DOHH2 (cell line): ENCODE results near the gene PRKAR2B.

Experiments used
- H3F3A ChIP-seq: fragments of 200-600 bp; sonication (generic), shearing (Covaris generic); 2 replicates; pipeline ENCODE4 v1.6.0; 2016; ENCODE audit warnings: antibody characterized with exemption, mild to moderate bottlenecking; ENCODE audit not compliant: control insufficient read depth, insufficient read depth
- H3K27ac ChIP-seq: fragments of 200-600 bp; sonication (generic); 2 replicates; pipeline ENCODE4 v1.5.1; 2014; ENCODE audit warnings: low read depth, mild to moderate bottlenecking, low read length, moderate library complexity
- H3K27me3 ChIP-seq: fragments of 200-600 bp; sonication (generic); 2 replicates; pipeline ENCODE4 v1.6.1; 2014; ENCODE audit warnings: mild to moderate bottlenecking, low read length, mixed read lengths; ENCODE audit not compliant: control insufficient read depth
- H3K36me3 ChIP-seq: fragments of 200-600 bp; sonication (generic); 2 replicates; pipeline ENCODE4 v1.6.1; 2014; ENCODE audit warnings: mild to moderate bottlenecking, low read length, moderate library complexity, mixed read lengths; ENCODE audit not compliant: control insufficient read depth
- H3K4me1 ChIP-seq: fragments of 200-600 bp; sonication (generic); 2 replicates; pipeline ENCODE4 v1.6.1; 2014; ENCODE audit warnings: mild to moderate bottlenecking, low read length, mixed read lengths; ENCODE audit not compliant: control insufficient read depth
- H3K4me2 ChIP-seq: fragments of 200-600 bp; sonication (generic); 2 replicates; pipeline ENCODE4 v1.6.0; 2014; ENCODE audit warnings: mild to moderate bottlenecking, low read length, moderate library complexity
- H3K4me3 ChIP-seq: fragments of 200-600 bp; sonication (generic); 2 replicates; pipeline ENCODE4 v1.5.1; 2014; ENCODE audit warnings: mild to moderate bottlenecking, low read length, mixed read lengths
- H3K79me2 ChIP-seq: fragments of 200-600 bp; sonication (generic); 2 replicates; pipeline ENCODE4 v1.6.1; 2014; ENCODE audit warnings: mild to moderate bottlenecking, low read length, mixed read lengths; ENCODE audit not compliant: control insufficient read depth
- H3K9me2 ChIP-seq: fragments of 200-600 bp; sonication (generic); replicated peaks from 2 replicates; pipeline ENCODE4 v1.6.1; 2014; ENCODE audit warnings: mild to moderate bottlenecking, low read length, mixed read lengths; ENCODE audit not compliant: control insufficient read depth
- H3K9me3 ChIP-seq: fragments of 200-600 bp; sonication (generic); 2 replicates; pipeline ENCODE4 v1.6.1; 2014; ENCODE audit warnings: antibody characterized with exemption, low read length, mixed read lengths; ENCODE audit not compliant: control insufficient read depth, insufficient read depth
- H4K20me1 ChIP-seq: fragments of 200-600 bp; sonication (generic); 2 replicates; pipeline ENCODE4 v1.6.0; 2014; ENCODE audit warnings: low read depth, mild to moderate bottlenecking, antibody characterized with exemption, low read length, moderate library complexity; ENCODE audit not compliant: control insufficient read depth, insufficient read depth
- CTCF ChIP-seq: fragments of 200-600 bp; sonication (generic); IDR thresholded peaks from one replicate; pipeline ENCODE4 v1.5.1; 2014; ENCODE audit warnings: antibody characterized with exemption, mild to moderate bottlenecking, low read depth, low read length; ENCODE audit not compliant: poor library complexity, severe bottlenecking
- EZH2phosphoT487 ChIP-seq: fragments of 200-600 bp; sonication (generic); IDR thresholded peaks from 2 replicates; pipeline ENCODE4 v1.6.1; 2017; ENCODE audit warnings: borderline replicate concordance, mild to moderate bottlenecking, antibody characterized with exemption, low read length, moderate library complexity, mixed read lengths

The PRKAR2B gene

GRCh38 chr7:107158028-107158427 lies 113.5 kb downstream of the PRKAR2B start:
- Histone ChIP-seq H3K9me3 (no peaks in the 10 kb centered on the region), H3K4me2 (no peak overlapping the region), H3K4me1 (peaks cover 8% of the 10 kb centered on the region), H3K9me2 (no peaks in the 10 kb centered on the region), H3K79me2 (no peaks in the 10 kb centered on the region), H3K27me3 (no peaks in the 10 kb centered on the region), H3K36me3 (peaks cover 67% of the 10 kb centered on the region), H3F3A (peaks cover 22% of the 10 kb centered on the region), H4K20me1 (no peaks in the 10 kb centered on the region), H3K4me3 (no peak overlapping the region), H3K27ac (no peak overlapping the region)
- no peak for TF ChIP-seq CTCF
- no peak for TF ChIP-seq EZH2phosphoT487

GRCh38 chr7:107160389-107160788 lies 115.9 kb downstream of the PRKAR2B start:
- H3K4me1 ChIP-seq: peaks cover 10% of the 10 kb centered on the region
- H3F3A ChIP-seq: peaks cover 26% of the 10 kb centered on the region
- H3K27me3 ChIP-seq: no peaks in the 10 kb centered on the region
- H3K9me2 ChIP-seq: no peaks in the 10 kb centered on the region
- H3K9me3 ChIP-seq: no peaks in the 10 kb centered on the region
- TF ChIP-seq EZH2phosphoT487 (no peak), CTCF (no peak)
- no peak overlapping the region for H3K4me2 ChIP-seq
- H4K20me1 ChIP-seq: no peaks in the 10 kb centered on the region
- no peaks in the 10 kb centered on the region for H3K79me2 ChIP-seq
- H3K36me3 ChIP-seq: peaks cover 44% of the 10 kb centered on the region
- H3K4me3 ChIP-seq: no peak overlapping the region
- no peak overlapping the region for H3K27ac ChIP-seq

GRCh38 chr7:107161415-107161814 lies 116.9 kb downstream of the PRKAR2B start:
- TF ChIP-seq EZH2phosphoT487: no peak
- TF ChIP-seq CTCF: no peak
- Histone ChIP-seq H3F3A (peaks cover 26% of the 10 kb centered on the region), H3K36me3 (peaks cover 42% of the 10 kb centered on the region), H3K4me1 (peaks cover 13% of the 10 kb centered on the region), H3K4me2 (no peak overlapping the region), H3K9me2 (no peaks in the 10 kb centered on the region), H3K4me3 (no peak overlapping the region), H3K79me2 (no peaks in the 10 kb centered on the region), H4K20me1 (no peaks in the 10 kb centered on the region), H3K27me3 (no peaks in the 10 kb centered on the region), H3K27ac (no peak overlapping the region), H3K9me3 (no peaks in the 10 kb centered on the region)

- Histone ChIP-seq H3K27ac (no peak overlapping the region), H4K20me1 (no peaks in the 10 kb centered on the region), H3K4me1 (peaks cover 18% of the 10 kb centered on the region), H3K9me3 (no peaks in the 10 kb centered on the region), H3F3A (peaks cover 28% of the 10 kb centered on the region), H3K4me2 (no peak overlapping the region), H3K27me3 (no peaks in the 10 kb centered on the region), H3K4me3 (no peak overlapping the region), H3K79me2 (no peaks in the 10 kb centered on the region), H3K36me3 (peaks cover 33% of the 10 kb centered on the region), H3K9me2 (no peaks in the 10 kb centered on the region)
- TF ChIP-seq EZH2phosphoT487: no peak
- no peak for TF ChIP-seq CTCF
Measured at GRCh38 chr7:107162475-107162874, 118.0 kb downstream of the PRKAR2B start.
